Activated CD4-positive, alpha-beta T cell treated with anti-CD3 and anti-CD28 coated beads, Interleukin-2, amount 50 U/mL, for 24 hours (primary cell): ENCODE data around the gene SNHG17.

ENCODE experiments used
- DNase-seq, 2 donors: peaks; one replicate each; pipeline ENCODE4 v3.0.0-alpha.2; 2020; ENCODE audit warnings: low read depth in 1 of 2, low spot score in 1 of 2

Gene SNHG17

DNA sequence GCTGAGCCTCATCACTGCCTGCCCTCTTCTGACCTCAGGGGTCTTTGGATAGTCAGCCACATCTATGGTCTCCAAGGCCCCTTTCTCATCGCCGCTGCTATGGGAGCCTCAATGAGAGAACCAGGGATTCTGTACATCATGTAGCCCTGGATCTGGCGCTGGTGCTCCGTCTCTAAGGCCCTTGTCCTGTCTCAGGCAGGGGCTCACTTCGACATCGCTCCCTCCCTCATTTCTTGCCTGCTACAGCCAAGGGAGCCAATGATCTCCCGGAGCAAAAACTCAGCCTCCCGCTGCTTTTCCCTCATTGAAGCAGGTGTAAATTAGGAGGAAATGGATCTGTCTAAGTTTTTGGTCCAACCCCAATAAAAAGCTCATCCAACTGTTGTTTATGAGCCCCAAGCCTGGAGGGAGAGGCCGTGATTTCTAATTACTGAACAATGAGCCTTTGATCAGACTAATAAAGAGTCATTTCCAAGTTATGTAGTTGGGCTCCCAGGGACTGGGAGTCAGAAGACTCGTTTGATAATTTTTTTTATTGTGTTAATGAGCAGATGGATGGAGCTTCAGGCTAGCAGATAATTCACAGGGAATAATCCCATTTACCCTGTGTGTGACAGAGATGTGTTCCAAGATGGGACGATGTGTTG, 58.0 kb downstream of the SNHG17 start:
- no peak for DNase-seq

DNA sequence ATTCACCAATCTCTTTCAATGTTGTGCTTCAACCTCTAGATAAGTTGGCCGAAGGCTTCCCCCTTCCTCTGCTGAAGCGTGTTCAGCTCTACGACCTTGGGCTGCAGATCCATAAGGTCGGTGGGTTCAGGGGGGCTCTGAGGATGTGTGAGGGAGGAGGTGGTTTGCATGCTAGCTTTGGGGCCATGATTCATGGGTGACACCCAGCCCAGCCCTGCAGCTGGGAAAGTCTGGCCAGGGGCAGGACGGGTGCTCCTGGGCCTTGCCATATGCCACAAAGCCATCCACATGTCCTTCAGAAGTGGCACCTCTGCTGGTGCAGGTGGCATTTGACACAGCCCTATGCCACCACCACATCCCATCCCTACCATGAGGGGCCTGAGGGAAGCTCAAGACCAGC, 61.2 kb downstream of the SNHG17 start:
- no peak for DNase-seq

DNA sequence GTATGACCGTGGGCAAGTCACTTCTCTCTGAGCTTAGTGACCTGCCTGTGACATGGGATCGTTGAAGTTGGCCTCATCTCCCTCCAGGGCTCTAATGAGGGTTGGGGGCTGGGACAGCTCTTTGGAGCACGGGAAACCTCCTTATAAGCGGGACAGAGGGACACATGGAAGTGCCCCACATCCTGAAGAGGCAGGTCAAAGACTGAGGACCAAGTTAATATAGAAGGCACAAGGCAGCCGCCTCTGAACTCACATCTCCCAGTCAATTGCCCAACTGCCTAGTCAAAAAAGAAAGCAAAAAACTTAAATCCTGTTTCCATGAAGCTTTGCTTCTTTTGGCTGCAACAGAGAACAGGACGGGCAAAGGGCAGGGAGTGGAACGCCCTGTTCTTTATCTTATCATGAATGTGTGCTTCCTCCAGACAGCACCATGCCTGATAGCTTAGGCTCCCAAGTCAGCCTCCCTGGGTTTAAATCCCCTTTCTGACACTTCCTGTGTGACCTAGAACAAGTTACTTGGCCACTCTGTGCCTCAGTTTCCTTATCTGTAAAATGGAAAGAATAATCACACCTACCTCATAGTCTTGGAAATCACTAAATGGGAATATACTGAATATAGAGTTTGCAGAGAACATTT, 61.8 kb downstream of the SNHG17 start:
- DNase-seq, result no peak

GRCh38 chr20:38372806-38373205, 62.3 kb downstream of the SNHG17 start:
- no peak for DNase-seq
